Loucy (cell line): ENCODE results near the gene NSF.
"Not testable (repeated sequence)": the region's sequence is repeated elsewhere in the genome, so short reads cannot be mapped to it uniquely, and the experiment has no call there.

Source experiments
- H2AFZ ChIP-seq: fragments of 200-600 bp; sonication (generic); 2 replicates; pipeline ENCODE4 v1.6.0; 2016; ENCODE audit warnings: antibody characterized with exemption, mild to moderate bottlenecking, low read length, moderate library complexity
- H3F3A ChIP-seq: fragments of 200-600 bp; 2 replicates; pipeline ENCODE4 v1.6.0; 2016; ENCODE audit warnings: antibody characterized with exemption, low read depth, mild to moderate bottlenecking
- H3K27me3 ChIP-seq: fragments of 200-600 bp; sonication (generic); 2 replicates; pipeline ENCODE4 v1.6.1; 2014; ENCODE audit warnings: low read length, mild to moderate bottlenecking; ENCODE audit not compliant: insufficient read depth, poor library complexity, severe bottlenecking
- H3K36me3 ChIP-seq: fragments of 200-600 bp; sonication (generic); 2 replicates; pipeline ENCODE4 v1.6.1; 2016; ENCODE audit warnings: low read length; ENCODE audit not compliant: insufficient read depth
- H3K4me1 ChIP-seq: fragments of 200-600 bp; sonication (generic); 2 replicates; pipeline ENCODE4 v1.5.1; 2014; ENCODE audit warnings: low read length, mild to moderate bottlenecking; ENCODE audit not compliant: insufficient read depth, poor library complexity, severe bottlenecking
- H3K4me2 ChIP-seq: fragments of 200-600 bp; sonication (generic); 2 replicates; pipeline ENCODE4 v1.6.0; 2014; ENCODE audit warnings: antibody characterized with exemption, low read length, low read depth, mild to moderate bottlenecking; ENCODE audit not compliant: poor library complexity, severe bottlenecking
- H3K4me3 ChIP-seq: fragments of 200-600 bp; sonication (generic); 2 replicates; pipeline ENCODE4 v1.5.1; 2014; ENCODE audit warnings: low read length, mild to moderate bottlenecking, mixed read lengths; ENCODE audit not compliant: poor library complexity, severe bottlenecking
- H3K79me2 ChIP-seq: fragments of 200-600 bp; sonication (generic); 2 replicates; pipeline ENCODE4 v1.6.1; 2014; ENCODE audit warnings: low read length; ENCODE audit not compliant: insufficient read depth
- H3K9ac ChIP-seq: fragments of 200-600 bp; sonication (generic); 2 replicates; pipeline ENCODE4 v1.6.0; 2014; ENCODE audit warnings: mild to moderate bottlenecking, low read depth, low read length, moderate library complexity; ENCODE audit not compliant: poor library complexity, severe bottlenecking
- H3K9me2 ChIP-seq: fragments of 200-600 bp; sonication (generic); replicated peaks from 2 replicates; pipeline ENCODE4 v1.6.1; 2016; ENCODE audit warnings: low read depth, low read length, mixed read lengths
- H3K9me3 ChIP-seq: fragments of 200-600 bp; sonication (generic); 2 replicates; pipeline ENCODE4 v1.6.1; 2014; ENCODE audit warnings: mild to moderate bottlenecking, antibody characterized with exemption, low read length, low read depth; ENCODE audit not compliant: insufficient read depth
- H4K20me1 ChIP-seq: fragments of 200-600 bp; sonication (generic); 2 replicates; pipeline ENCODE4 v1.6.0; 2014; ENCODE audit warnings: antibody characterized with exemption, low read length, mild to moderate bottlenecking; ENCODE audit not compliant: insufficient read depth, poor library complexity, severe bottlenecking

NSF gene

GRCh38 chr17:46658235-46658634 is 67.8 kb downstream of the NSF start:
- not testable (repeated sequence) for H2AFZ ChIP-seq, H4K20me1 ChIP-seq, H3K9me2 ChIP-seq, H3K9me3 ChIP-seq, H3F3A ChIP-seq, H3K27me3 ChIP-seq, H3K4me2 ChIP-seq, H3K36me3 ChIP-seq, H3K4me1 ChIP-seq, H3K4me3 ChIP-seq, H3K9ac ChIP-seq, H3K79me2 ChIP-seq

- H2AFZ ChIP-seq, H3K9ac ChIP-seq, H3K4me1 ChIP-seq, H3K79me2 ChIP-seq, H3K4me2 ChIP-seq, H4K20me1 ChIP-seq, H3K4me3 ChIP-seq, H3K9me3 ChIP-seq, H3K9me2 ChIP-seq, H3K27me3 ChIP-seq, H3K36me3 ChIP-seq, H3F3A ChIP-seq: not testable (repeated sequence)
These were observed 69.2 kb downstream of the NSF start for GRCh38 chr17:46659702-46660101.

GRCh38 chr17:46663123-46663522 is 72.7 kb downstream of the NSF start:
- not testable (repeated sequence) for H3K9ac ChIP-seq, H3K4me2 ChIP-seq, H3K36me3 ChIP-seq, H3K27me3 ChIP-seq, H3K79me2 ChIP-seq, H4K20me1 ChIP-seq, H3F3A ChIP-seq, H2AFZ ChIP-seq, H3K4me3 ChIP-seq, H3K9me3 ChIP-seq, H3K4me1 ChIP-seq, H3K9me2 ChIP-seq

- H3K4me3 ChIP-seq, H3K4me1 ChIP-seq, H3K9me2 ChIP-seq: not testable (repeated sequence)
These were observed 73.1 kb downstream of the NSF start for GRCh38 chr17:46663552-46663951.

GRCh38 chr17:46665969-46666368 is 75.5 kb downstream of the NSF start:
- not testable (repeated sequence) for H3K36me3 ChIP-seq, H3K9me2 ChIP-seq, H3K4me3 ChIP-seq, H3K27me3 ChIP-seq, H3K4me1 ChIP-seq, H3F3A ChIP-seq, H3K9me3 ChIP-seq, H3K9ac ChIP-seq, H3K4me2 ChIP-seq, H4K20me1 ChIP-seq, H3K79me2 ChIP-seq, H2AFZ ChIP-seq

More at GRCh38 chr17:46663552-46663951, 73.1 kb downstream of the NSF start:
- H3K79me2 ChIP-seq, H3K4me2 ChIP-seq, H3K27me3 ChIP-seq, H2AFZ ChIP-seq, H3K9ac ChIP-seq, H3K9me3 ChIP-seq, H3K36me3 ChIP-seq, H3F3A ChIP-seq, H4K20me1 ChIP-seq: not testable (repeated sequence)

- H3K9ac ChIP-seq, H3K9me3 ChIP-seq, H2AFZ ChIP-seq, H3K4me3 ChIP-seq, H3K36me3 ChIP-seq, H3K4me2 ChIP-seq, H3F3A ChIP-seq, H4K20me1 ChIP-seq, H3K4me1 ChIP-seq, H3K9me2 ChIP-seq, H3K27me3 ChIP-seq, H3K79me2 ChIP-seq: not testable (repeated sequence)
These were observed 80.3 kb downstream of the NSF start for GRCh38 chr17:46670789-46671188.

- not testable (repeated sequence) for H3F3A ChIP-seq, H3K9me3 ChIP-seq, H3K9ac ChIP-seq, H3K4me1 ChIP-seq, H3K4me2 ChIP-seq, H3K36me3 ChIP-seq, H3K79me2 ChIP-seq, H3K9me2 ChIP-seq, H4K20me1 ChIP-seq, H3K4me3 ChIP-seq, H3K27me3 ChIP-seq, H2AFZ ChIP-seq
These were observed 82.3 kb downstream of the NSF start for GRCh38 chr17:46672777-46673176.

GRCh38 chr17:46677819-46678218 is 87.3 kb downstream of the NSF start:
- not testable (repeated sequence) for H4K20me1 ChIP-seq, H2AFZ ChIP-seq, H3K9me2 ChIP-seq, H3K4me1 ChIP-seq, H3K36me3 ChIP-seq, H3K9ac ChIP-seq, H3K9me3 ChIP-seq, H3K79me2 ChIP-seq, H3K27me3 ChIP-seq, H3K4me3 ChIP-seq, H3K4me2 ChIP-seq, H3F3A ChIP-seq
